Measurements from ENCODE around the gene PPP2R2B.

PPP2R2B gene

GRCh38 chr5:146671561-146672295 is 206.8 kb downstream of the PPP2R2B start:
- H3K4me3 ChIP-seq (ENCODE audit: low read length): no peak overlapping the region
- no peaks in the 10 kb centered on the region for H3K27me3 ChIP-seq (replicated peaks; ENCODE audit: insufficient read depth, low read length)
- H3K4me2 ChIP-seq (ENCODE audit: low read depth, low read length): no peak overlapping the region
- no peaks in the 10 kb centered on the region for H4K20me1 ChIP-seq (ENCODE audit: insufficient read depth, low read length)
- no peaks in the 10 kb centered on the region for H3K9me3 ChIP-seq (replicated peaks; ENCODE audit: insufficient read depth, low read length)
- H3K4me1 ChIP-seq (ENCODE audit: low read length): no peaks in the 10 kb centered on the region
- no peaks in the 10 kb centered on the region for H3K36me3 ChIP-seq (replicated peaks; ENCODE audit: insufficient read depth, low read length)
- no peak for TF ChIP-seq EZH2phosphoT487 (IDR thresholded peaks at IDR 0.05; ENCODE audit: low read length)
- TF ChIP-seq EZH2 (optimal IDR thresholded peaks at IDR 0.05; ENCODE audit: low read depth, low read length): no peak
- TF ChIP-seq CTCF (IDR thresholded peaks at IDR 0.05; ENCODE audit: low read length): no peak
- no peak overlapping the region for H3K9ac ChIP-seq (ENCODE audit: low read length)
- no peaks in the 10 kb centered on the region for H3K9me2 ChIP-seq (replicated peaks; ENCODE audit: insufficient read depth, low read length)
- no peak for DNase-seq
- no peaks in the 10 kb centered on the region for H3K79me2 ChIP-seq (ENCODE audit: low read length)
- no peak overlapping the region for H2AFZ ChIP-seq (ENCODE audit: low read length)
- H3F3A ChIP-seq (ENCODE audit: insufficient read depth, low read length): no peaks in the 10 kb centered on the region
- no peak overlapping the region for H3K27ac ChIP-seq (ENCODE audit: low read length)

DNA sequence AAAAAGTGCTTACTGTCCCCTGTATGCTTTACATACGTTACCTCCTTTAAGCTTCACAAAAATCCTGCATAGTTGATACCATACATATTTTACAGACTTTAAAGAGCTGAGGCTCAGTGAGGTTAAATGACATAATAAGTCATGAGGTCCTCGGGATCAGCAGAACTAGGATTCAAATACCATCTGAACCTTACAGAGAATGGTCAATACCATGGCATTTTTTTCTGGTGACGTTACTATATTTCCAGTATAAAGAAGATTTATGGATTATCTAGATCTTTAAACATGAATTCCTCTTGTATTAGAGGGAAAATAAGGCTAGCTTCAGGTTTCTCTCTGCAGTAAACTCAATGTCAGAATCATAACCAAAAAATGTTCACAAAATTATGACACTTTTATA is 208.9 kb downstream of the PPP2R2B start:
- Histone ChIP-seq H3K4me2 (ENCODE audit: low read depth, low read length) (no peak overlapping the region), H3K36me3 (replicated peaks; ENCODE audit: insufficient read depth, low read length) (no peaks in the 10 kb centered on the region), H3K79me2 (ENCODE audit: low read length) (no peaks in the 10 kb centered on the region), H3K27ac (ENCODE audit: low read length) (no peak overlapping the region), H3F3A (ENCODE audit: insufficient read depth, low read length) (no peaks in the 10 kb centered on the region), H4K20me1 (ENCODE audit: insufficient read depth, low read length) (no peaks in the 10 kb centered on the region), H2AFZ (ENCODE audit: low read length) (no peak overlapping the region), H3K9me3 (replicated peaks; ENCODE audit: insufficient read depth, low read length) (no peaks in the 10 kb centered on the region), H3K9ac (ENCODE audit: low read length) (no peak overlapping the region), H3K27me3 (replicated peaks; ENCODE audit: insufficient read depth, low read length) (no peaks in the 10 kb centered on the region), H3K4me3 (ENCODE audit: low read length) (no peak overlapping the region), H3K9me2 (replicated peaks; ENCODE audit: insufficient read depth, low read length) (no peaks in the 10 kb centered on the region), H3K4me1 (ENCODE audit: low read length) (no peaks in the 10 kb centered on the region)
- no peak for DNase-seq
- no peak for TF ChIP-seq EZH2phosphoT487 (IDR thresholded peaks at IDR 0.05; ENCODE audit: low read length)
- no peak for TF ChIP-seq CTCF (IDR thresholded peaks at IDR 0.05; ENCODE audit: low read length)
- no peak for TF ChIP-seq EZH2 (optimal IDR thresholded peaks at IDR 0.05; ENCODE audit: low read depth, low read length)

GRCh38 chr5:146667633-146668272 is 210.8 kb downstream of the PPP2R2B start:
- H3K4me1 ChIP-seq (ENCODE audit: low read length): no peaks in the 10 kb centered on the region
- H3K27ac ChIP-seq (ENCODE audit: low read length): no peak overlapping the region
- H3F3A ChIP-seq (ENCODE audit: insufficient read depth, low read length): no peaks in the 10 kb centered on the region
- H3K36me3 ChIP-seq (replicated peaks; ENCODE audit: insufficient read depth, low read length): no peaks in the 10 kb centered on the region
- H3K9ac ChIP-seq (ENCODE audit: low read length): no peak overlapping the region
- H4K20me1 ChIP-seq (ENCODE audit: insufficient read depth, low read length): no peaks in the 10 kb centered on the region
- H3K4me2 ChIP-seq (ENCODE audit: low read depth, low read length): no peak overlapping the region
- no peaks in the 10 kb centered on the region for H3K79me2 ChIP-seq (ENCODE audit: low read length)
- H3K9me3 ChIP-seq (replicated peaks; ENCODE audit: insufficient read depth, low read length): no peaks in the 10 kb centered on the region
- no peaks in the 10 kb centered on the region for H3K27me3 ChIP-seq (replicated peaks; ENCODE audit: insufficient read depth, low read length)
- H3K9me2 ChIP-seq (replicated peaks; ENCODE audit: insufficient read depth, low read length): no peaks in the 10 kb centered on the region
- no peak overlapping the region for H3K4me3 ChIP-seq (ENCODE audit: low read length)
- DNase-seq: no peak
- no peak overlapping the region for H2AFZ ChIP-seq (ENCODE audit: low read length)
- no peak for TF ChIP-seq CTCF (IDR thresholded peaks at IDR 0.05; ENCODE audit: low read length)
- no peak for TF ChIP-seq EZH2 (optimal IDR thresholded peaks at IDR 0.05; ENCODE audit: low read depth, low read length)
- TF ChIP-seq EZH2phosphoT487 (IDR thresholded peaks at IDR 0.05; ENCODE audit: low read length): no peak
